ENCODE results near the gene RAB11B. TPM values are rescaled to one million over a fixed set of nuclear protein-coding genes. Genes with fewer than 3 reads are reported as not detected.

The RAB11B gene
- total and polyA plus RNA-seq, 2 of the 13 experiments (the other 11 are each of a cell fraction or from before 2014, with no cell fraction given), result 6.0 to 28.4 TPM

DNA sequence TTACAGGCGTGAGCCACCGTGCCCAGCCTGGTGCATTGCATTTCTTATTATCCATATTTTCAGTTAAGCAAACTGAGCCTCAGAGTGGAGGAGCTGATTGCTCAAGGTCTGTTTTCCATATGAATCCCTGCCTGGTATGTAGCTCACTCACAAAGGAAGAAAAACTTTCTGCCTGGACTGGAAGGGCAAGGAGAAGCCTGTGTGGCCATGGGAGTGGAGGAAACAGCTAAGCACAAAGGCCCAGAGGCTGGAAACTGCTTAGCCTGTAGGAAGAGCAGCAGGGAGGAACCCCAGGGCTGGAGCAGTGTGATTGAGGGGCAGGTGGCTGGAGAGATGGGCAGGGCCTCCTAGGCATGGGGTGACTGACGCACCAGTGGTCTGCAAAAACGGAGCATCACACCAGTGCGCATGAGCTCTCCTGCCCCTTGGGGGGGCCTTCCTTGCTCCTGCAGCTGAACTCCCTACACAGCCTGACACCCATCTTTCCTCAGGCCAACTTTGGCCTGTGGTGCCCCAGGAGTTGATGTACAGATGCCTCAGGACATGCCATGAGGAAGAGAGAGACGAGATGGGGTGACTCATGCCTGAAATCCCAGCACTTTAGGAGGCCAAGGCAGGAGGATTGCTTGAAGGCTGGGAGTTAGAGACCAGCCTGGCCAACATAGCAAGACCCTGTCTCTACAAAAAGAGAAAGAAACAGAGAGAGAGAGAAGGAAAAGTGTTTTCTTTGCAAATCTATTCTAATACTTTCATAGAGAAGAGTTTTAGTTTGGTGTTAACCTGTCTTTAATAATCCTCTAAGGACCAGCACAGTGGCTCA is 51.8 kb downstream of the RAB11B start:
- DNase-seq (ENCODE audit: low spot score) (no peak), FAIRE-seq (no peak), ATAC-seq (peak; percentile 4; the same call in 2 of the 3 replicates)
- no peak overlapping the region for H3K4me3 ChIP-seq (replicated peaks in 1 of 3; ENCODE audit: insufficient read depth in 1 of 3, low read depth in 2 of 3, low read length in 3 of 3)
- in situ Hi-C loops (cut with HindIII; ENCODE audit: extremely low pct_ligation_motif_present, low pct_unique_long_range_greater_than_20kb), result no loop called here
- CTCF ChIA-PET (ENCODE audit: low intra/inter-chr PET ratio, low total read pairs), result no interaction called here
- no peak overlapping the region for H2AFZ ChIP-seq (ENCODE audit: low read length)
- intact Hi-C loops (cut with micrococcal nuclease; ENCODE audit: unreplicated experiment), result loop anchor here (10.0 kb wide), 1 partner anchor 87 kb away; no protein-coding TSS in a partner anchor
- H3K9ac ChIP-seq (ENCODE audit: insufficient read depth, low read depth, low read length), result no peak overlapping the region
- H3K27me3 ChIP-seq (ENCODE audit: control insufficient read depth in 1 of 2, insufficient read depth in 2 of 2, low read length in 2 of 2), result no peaks in the 10 kb centered on the region
- 36% methylated on average over 6 of the region's 6 CpGs for WGBS (ENCODE audit: low lambda C conversion rate)
- peaks cover 41% of the 10 kb centered on the region for H3K4me1 ChIP-seq (ENCODE audit: insufficient read depth, low read length)
- peak overlapping the region; percentile 20; the same call in 1 of the 2 replicates for H3K4me2 ChIP-seq (ENCODE audit: low read depth, low read length)
- POLR2A ChIA-PET, result interaction anchor here (0.7 to 2.0 kb wide), 7 partner anchors 17 to 72 kb away, joined by 3 to 8 read pairs (median 5); partner anchors contain the start of genes MARCHF2, RAB11B and ZNF414
- H3K36me3 ChIP-seq (replicated peaks in 1 of 2; ENCODE audit: control insufficient read depth in 1 of 2, insufficient read depth in 2 of 2, low read length in 2 of 2), result peaks cover 1 to 6% of the 10 kb centered on the region in 2 experiments; a peak in 3 of 5 replicates
- BruUV-seq (replicated peaks), result no TSS peak
- H3K79me2 ChIP-seq (ENCODE audit: insufficient read depth, low read length), result peaks cover 22% of the 10 kb centered on the region
- no peaks in the 10 kb centered on the region for H3K9me3 ChIP-seq (ENCODE audit: low read length)
- peak overlapping the region; percentile 40 for H3K27ac ChIP-seq (ENCODE audit: extremely low read length, insufficient read depth, low read length)
- peaks cover 19% of the 10 kb centered on the region for H4K20me1 ChIP-seq (ENCODE audit: insufficient read depth, low read length)
- TF ChIP-seq RBM39 (IDR thresholded peaks at IDR 0.05; ENCODE audit: low read depth, low read length, poor library complexity, severe bottlenecking), result no peak
- no peak for TF ChIP-seq THAP9 (CRISPR knock-in tag; IDR thresholded peaks at IDR 0.05; ENCODE audit: borderline replicate concordance)
- TF ChIP-seq ZMYM3 (CRISPR knock-in tag; IDR thresholded peaks at IDR 0.05), result peak; percentile 46; the same call in 1 of the 2 replicates
- TF ChIP-seq BRCA1 (CRISPR knock-in tag; IDR thresholded peaks at IDR 0.05), result no peak
- TF ChIP-seq, protein P1, sequence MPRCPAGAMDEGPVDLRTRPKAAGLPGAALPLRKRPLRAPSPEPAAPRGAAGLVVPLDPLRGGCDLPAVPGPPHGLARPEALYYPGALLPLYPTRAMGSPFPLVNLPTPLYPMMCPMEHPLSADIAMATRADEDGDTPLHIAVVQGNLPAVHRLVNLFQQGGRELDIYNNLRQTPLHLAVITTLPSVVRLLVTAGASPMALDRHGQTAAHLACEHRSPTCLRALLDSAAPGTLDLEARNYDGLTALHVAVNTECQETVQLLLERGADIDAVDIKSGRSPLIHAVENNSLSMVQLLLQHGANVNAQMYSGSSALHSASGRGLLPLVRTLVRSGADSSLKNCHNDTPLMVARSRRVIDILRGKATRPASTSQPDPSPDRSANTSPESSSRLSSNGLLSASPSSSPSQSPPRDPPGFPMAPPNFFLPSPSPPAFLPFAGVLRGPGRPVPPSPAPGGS (CRISPR knock-in tag; IDR thresholded peaks at IDR 0.05), result no peak
- TF ChIP-seq FOSL2 (CRISPR knock-in tag; IDR thresholded peaks at IDR 0.05), result peak; percentile 47; the same call in 1 of the 2 replicates
- TF ChIP-seq ONECUT2 (CRISPR knock-in tag; IDR thresholded peaks at IDR 0.05), result no peak
- 0 out of 2 replicates have a peak, but pooled peaks have one; percentile 29 for TF ChIP-seq ADNP (CRISPR knock-in tag; IDR thresholded peaks at IDR 0.05)
- TF ChIP-seq, protein P2, sequence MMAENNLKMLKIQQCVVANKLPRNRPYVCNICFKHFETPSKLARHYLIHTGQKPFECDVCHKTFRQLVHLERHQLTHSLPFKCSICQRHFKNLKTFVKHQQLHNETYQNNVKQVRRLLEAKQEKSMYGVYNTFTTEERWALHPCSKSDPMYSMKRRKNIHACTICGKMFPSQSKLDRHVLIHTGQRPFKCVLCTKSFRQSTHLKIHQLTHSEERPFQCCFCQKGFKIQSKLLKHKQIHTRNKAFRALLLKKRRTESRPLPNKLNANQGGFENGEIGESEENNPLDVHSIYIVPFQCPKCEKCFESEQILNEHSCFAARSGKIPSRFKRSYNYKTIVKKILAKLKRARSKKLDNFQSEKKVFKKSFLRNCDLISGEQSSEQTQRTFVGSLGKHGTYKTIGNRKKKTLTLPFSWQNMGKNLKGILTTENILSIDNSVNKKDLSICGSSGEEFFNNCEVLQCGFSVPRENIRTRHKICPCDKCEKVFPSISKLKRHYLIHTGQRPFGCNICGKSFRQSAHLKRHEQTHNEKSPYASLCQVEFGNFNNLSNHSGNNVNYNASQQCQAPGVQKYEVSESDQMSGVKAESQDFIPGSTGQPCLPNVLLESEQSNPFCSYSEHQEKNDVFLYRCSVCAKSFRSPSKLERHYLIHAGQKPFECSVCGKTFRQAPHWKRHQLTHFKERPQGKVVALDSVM (CRISPR knock-in tag; IDR thresholded peaks at IDR 0.05), result peak; percentile 93
- TF ChIP-seq TEAD3 (CRISPR knock-in tag; optimal IDR thresholded peaks at IDR 0.05; ENCODE audit: borderline replicate concordance), result peak; percentile 70
- peak; percentile 48; the same call in 1 of the 2 replicates for TF ChIP-seq SALL1 (CRISPR knock-in tag; IDR thresholded peaks at IDR 0.05)
- 0 out of 2 replicates have a peak, but pooled peaks have one; percentile 29 for TF ChIP-seq ZNF589 (CRISPR knock-in tag; conservative IDR thresholded peaks at IDR 0.05)
- no peak for TF ChIP-seq ZBTB7B (CRISPR knock-in tag; IDR thresholded peaks at IDR 0.05)
- TF ChIP-seq KDM5B (CRISPR knock-in tag; IDR thresholded peaks at IDR 0.05; ENCODE audit: borderline replicate concordance), result 0 out of 2 replicates have a peak, but pooled peaks have one; percentile 31
- peak; percentile 95 for TF ChIP-seq ZNF121 (CRISPR knock-in tag; IDR thresholded peaks at IDR 0.05)
- no peak for TF ChIP-seq HNF4G (IDR thresholded peaks at IDR 0.05; ENCODE audit: borderline replicate concordance, low read depth, low read length)
- TF ChIP-seq HNF4G (CRISPR knock-in tag; IDR thresholded peaks at IDR 0.05; ENCODE audit: borderline replicate concordance, low read depth), result 0 out of 2 replicates have a peak, but pooled peaks have one; percentile 20
